Esophagus squamous epithelium (tissue), 4 donors: ENCODE data around the gene PLG.
"Not testable (repeated sequence)": the region's sequence is repeated elsewhere in the genome, so short reads cannot be mapped to it uniquely, and the experiment has no call there.

Experiments used
- CTCF ChIP-seq, 6 experiments: fragments of 450-650 bp in 4 of 6; fragments of 200-600 bp in 2 of 6; sonication (generic) in 2 of 6; IDR thresholded peaks; one replicate each; pipeline ENCODE4 v1.5.1; 2016 to 2019; ENCODE audit warnings: antibody characterized with exemption in 6 of 6, mild to moderate bottlenecking in 4 of 6, moderate library complexity in 4 of 6
- POLR2A ChIP-seq, 4 donors: fragments of 450-650 bp; IDR thresholded peaks; one replicate each; pipeline ENCODE4 v1.6.1; 2017; ENCODE audit warnings: antibody characterized with exemption in 4 of 4, mild to moderate bottlenecking in 4 of 4, moderate library complexity in 3 of 4

DNA sequence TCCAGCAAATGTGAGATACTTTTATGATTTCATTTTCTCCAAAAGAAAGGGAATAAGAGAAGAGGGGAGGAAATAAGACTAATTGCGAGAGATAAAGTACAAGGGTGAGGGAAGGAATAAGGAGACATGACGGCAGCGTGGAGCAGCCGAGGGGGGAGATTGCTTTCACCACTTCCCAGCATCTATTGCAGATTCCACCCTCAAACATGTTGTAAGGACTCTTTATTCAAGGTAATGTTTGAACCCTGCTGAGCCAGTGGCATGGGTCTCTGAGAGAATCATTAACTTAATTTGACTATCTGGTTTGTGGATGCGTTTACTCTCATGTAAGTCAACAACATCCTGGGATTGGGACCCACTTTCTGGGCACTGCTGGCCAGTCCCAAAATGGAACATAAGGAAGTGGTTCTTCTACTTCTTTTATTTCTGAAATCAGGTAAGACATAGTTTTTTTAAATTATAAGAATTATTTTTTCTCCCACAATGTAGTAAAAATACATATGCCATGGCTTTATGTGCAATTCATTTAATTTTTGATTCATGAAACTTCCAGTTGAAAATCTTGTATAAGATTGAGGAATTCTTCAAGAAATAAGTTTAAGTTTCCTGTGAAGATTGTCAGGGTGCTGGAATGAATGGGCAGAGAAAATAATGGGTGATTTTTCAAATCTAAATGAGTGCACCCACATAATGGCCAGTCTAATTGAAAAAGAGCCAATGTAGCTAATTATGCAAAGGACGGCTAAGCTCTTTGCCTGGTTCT, at the start of gene PLG:
- TF ChIP-seq CTCF, POLR2A (IDR thresholded peaks at IDR 0.05): not testable (repeated sequence)
